ENCODE data around the gene AFF2. TPM values are rescaled to one million over a fixed set of nuclear protein-coding genes. Genes with fewer than 3 reads are reported as not detected.

AFF2 gene
- polyA plus RNA-seq, 1 of the 3 experiments (the other 2 are of a cell fraction): not detected

DNA sequence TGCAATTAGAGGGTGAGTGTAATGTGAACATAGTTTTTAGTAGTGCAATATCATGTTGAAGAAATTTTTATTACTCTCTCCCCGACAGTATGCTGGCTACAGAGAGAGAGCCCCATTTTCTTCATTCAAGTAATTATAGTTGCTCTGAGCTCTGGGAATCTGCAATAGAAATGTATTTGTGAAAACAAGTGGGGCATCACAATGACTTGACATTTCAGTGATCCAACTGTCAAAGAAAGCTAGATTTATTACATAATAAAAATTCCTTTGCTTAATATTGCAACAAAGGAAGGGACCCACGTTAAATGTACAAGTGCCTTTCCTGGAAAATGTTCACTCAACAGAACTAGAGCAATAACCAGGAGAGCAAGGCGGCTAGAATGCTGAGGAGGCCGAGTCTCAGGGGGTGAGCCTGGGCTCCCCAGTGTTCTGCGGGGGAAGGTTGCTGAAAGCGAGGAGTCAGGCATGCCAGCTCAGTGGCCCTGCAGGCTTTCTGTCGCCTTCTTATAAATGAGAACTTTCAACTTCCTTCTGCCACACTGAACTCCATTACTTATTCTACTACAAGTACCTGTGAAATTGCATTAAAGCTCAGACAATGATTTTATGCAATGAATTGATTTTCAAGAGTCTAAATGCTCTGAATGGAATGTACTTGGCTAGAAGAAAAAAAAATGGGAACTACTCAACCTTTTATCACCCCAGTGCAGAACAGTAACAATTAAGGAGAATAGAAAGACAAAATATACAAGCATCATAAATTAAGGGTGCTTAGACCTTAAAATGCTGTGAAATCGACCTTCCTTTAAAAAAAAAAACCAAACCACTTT lies 476.4 kb downstream of the AFF2 start:
- Histone ChIP-seq H3K9ac (no peak overlapping the region), H3K27ac (ENCODE audit: low read depth in 2 of 2, low read length in 1 of 2) (no peak overlapping the region), H3K9me2 (no peaks in the 10 kb centered on the region), H3K4me1 (ENCODE audit: control insufficient read depth in 1 of 2, insufficient read depth in 2 of 2, low read depth in 1 of 2, low read length in 1 of 2) (no peaks in the 10 kb centered on the region), H3F3A (replicated peaks; ENCODE audit: insufficient read depth) (no peaks in the 10 kb centered on the region), H3K27me3 (ENCODE audit: insufficient read depth) (no peaks in the 10 kb centered on the region), H3K9me3 (no peaks in the 10 kb centered on the region), H3K4me2 (no peak overlapping the region), H2AFZ (ENCODE audit: low read depth) (peak overlapping the region; percentile 11; the same call in 1 of the 2 replicates), H4K20me1 (ENCODE audit: insufficient read depth) (no peaks in the 10 kb centered on the region), H3K4me3 (ENCODE audit: low read depth in 2 of 2, low read length in 1 of 2) (no peak overlapping the region), H3K79me2 (ENCODE audit: insufficient read depth) (no peaks in the 10 kb centered on the region), H3K36me3 (replicated peaks in 1 of 2; ENCODE audit: control insufficient read depth in 1 of 2, insufficient read depth in 2 of 2, low read length in 1 of 2) (no peaks in the 10 kb centered on the region)
- CTCF ChIA-PET: no interaction called here
- WGBS (ENCODE audit: low lambda C conversion rate): under 1% methylated on average over 8 of the region's 8 CpGs
- no peak for DNase-seq
- TF ChIP-seq SMC3 (IDR thresholded peaks at IDR 0.05; ENCODE audit: low read depth, low read length) (no peak), ELF1 (IDR thresholded peaks at IDR 0.05) (no peak), MEF2A (IDR thresholded peaks at IDR 0.05; ENCODE audit: borderline replicate concordance, low read depth) (no peak), TAF1 (IDR thresholded peaks at IDR 0.05; ENCODE audit: borderline replicate concordance, low read depth, low read length) (no peak), PBX3 (IDR thresholded peaks at IDR 0.05) (no peak), RAD21 (IDR thresholded peaks at IDR 0.05; ENCODE audit: low read length) (no peak), RCOR1 (IDR thresholded peaks at IDR 0.05; ENCODE audit: low read length) (no peak), EP300 (IDR thresholded peaks at IDR 0.05; ENCODE audit: borderline replicate concordance in 1 of 2, low read depth in 1 of 2, low read length in 1 of 2) (no peak), RFX5 (IDR thresholded peaks at IDR 0.05; ENCODE audit: low read length) (no peak), NFIC (IDR thresholded peaks at IDR 0.05; ENCODE audit: borderline replicate concordance) (no peak), IRF3 (IDR thresholded peaks at IDR 0.05; ENCODE audit: low read depth, low read length) (no peak), POLR2AphosphoS5 (IDR thresholded peaks at IDR 0.05; ENCODE audit: low read depth, low read length) (no peak), MXI1 (IDR thresholded peaks at IDR 0.05; ENCODE audit: low read depth, low read length) (no peak), MAX (IDR thresholded peaks at IDR 0.05; ENCODE audit: low read depth) (no peak)
- POLR2A ChIA-PET: no interaction called here

DNA sequence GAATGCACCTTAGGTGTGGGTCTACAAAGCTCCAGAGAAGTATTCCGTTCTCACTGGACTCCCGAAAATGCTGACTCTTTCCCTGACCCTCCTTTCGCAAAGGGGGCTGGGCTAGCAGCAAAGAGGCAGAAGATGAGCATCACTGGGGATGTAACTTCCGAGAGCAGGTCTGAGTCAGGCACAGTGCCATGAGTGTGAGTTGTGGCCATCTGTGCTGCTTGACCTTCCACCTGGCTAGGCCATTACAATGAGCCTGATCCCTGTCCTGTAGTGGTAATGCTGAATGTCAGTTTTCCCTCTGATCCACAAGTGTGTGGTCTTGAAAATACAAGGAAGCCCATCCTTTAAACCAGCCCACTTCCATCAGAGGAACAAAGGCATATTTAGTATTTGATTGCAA lies 479.4 kb downstream of the AFF2 start:
- Histone ChIP-seq H3F3A (replicated peaks; ENCODE audit: insufficient read depth) (no peaks in the 10 kb centered on the region), H3K79me2 (ENCODE audit: insufficient read depth) (no peaks in the 10 kb centered on the region), H2AFZ (ENCODE audit: low read depth) (no peak overlapping the region), H3K9me2 (no peaks in the 10 kb centered on the region), H3K4me3 (ENCODE audit: low read depth in 2 of 2, low read length in 1 of 2) (no peak overlapping the region), H3K4me1 (ENCODE audit: control insufficient read depth in 1 of 2, insufficient read depth in 2 of 2, low read depth in 1 of 2, low read length in 1 of 2) (no peaks in the 10 kb centered on the region), H3K27ac (ENCODE audit: low read depth in 2 of 2, low read length in 1 of 2) (no peak overlapping the region), H3K9ac (no peak overlapping the region), H3K9me3 (no peaks in the 10 kb centered on the region), H4K20me1 (ENCODE audit: insufficient read depth) (no peaks in the 10 kb centered on the region), H3K27me3 (ENCODE audit: insufficient read depth) (no peaks in the 10 kb centered on the region), H3K4me2 (no peak overlapping the region), H3K36me3 (replicated peaks in 1 of 2; ENCODE audit: control insufficient read depth in 1 of 2, insufficient read depth in 2 of 2, low read length in 1 of 2) (no peaks in the 10 kb centered on the region)
- no peak for DNase-seq
- POLR2A ChIA-PET: no interaction called here
- CTCF ChIA-PET: no interaction called here
- 0% methylated on average over 3 of the region's 4 CpGs for whole genome bisulfite sequencing (ENCODE audit: low lambda C conversion rate)
- TF ChIP-seq TEAD4 (IDR thresholded peaks at IDR 0.05; ENCODE audit: borderline replicate concordance, insufficient read depth): no peak
- TF ChIP-seq SMC3 (IDR thresholded peaks at IDR 0.05; ENCODE audit: low read depth, low read length): no peak
- no peak for TF ChIP-seq PBX3 (IDR thresholded peaks at IDR 0.05)
- no peak for TF ChIP-seq RAD21 (IDR thresholded peaks at IDR 0.05; ENCODE audit: low read length)
- TF ChIP-seq MXI1 (IDR thresholded peaks at IDR 0.05; ENCODE audit: low read depth, low read length): no peak
- no peak for TF ChIP-seq TAF1 (IDR thresholded peaks at IDR 0.05; ENCODE audit: borderline replicate concordance, low read depth, low read length)
- no peak for TF ChIP-seq FOXJ3 (CRISPR knock-in tag; IDR thresholded peaks at IDR 0.05)
- no peak for TF ChIP-seq ELF1 (IDR thresholded peaks at IDR 0.05)
- no peak for TF ChIP-seq YY1 (IDR thresholded peaks at IDR 0.05; ENCODE audit: low read depth)
- no peak for TF ChIP-seq RXRA (IDR thresholded peaks at IDR 0.05; ENCODE audit: borderline replicate concordance, low read depth)
- TF ChIP-seq NFIC (IDR thresholded peaks at IDR 0.05; ENCODE audit: borderline replicate concordance): no peak
- TF ChIP-seq GATA2 (CRISPR knock-in tag; IDR thresholded peaks at IDR 0.05): no peak
- TF ChIP-seq FOXM1 (IDR thresholded peaks at IDR 0.05; ENCODE audit: low read depth): no peak
- no peak for TF ChIP-seq JUND (IDR thresholded peaks at IDR 0.05)
- TF ChIP-seq USF2 (IDR thresholded peaks at IDR 0.05; ENCODE audit: borderline replicate concordance, low read depth, low read length): no peak
- no peak for TF ChIP-seq EZH2phosphoT487 (IDR thresholded peaks at IDR 0.05; ENCODE audit: borderline replicate concordance, low read depth)

Measured in SK-N-SH (cell line).